Astrocyte of the cerebellum (primary cell): ENCODE results near the gene GRK5.

Experiments used
- DNase-seq: peaks from one replicate; pipeline ENCODE4 v3.0.0-alpha.2; 2011; ENCODE audit warnings: low read depth
- H3K4me3 ChIP-seq: 2 replicates; pipeline ENCODE4 v1.5.1; 2011; ENCODE audit warnings: mild to moderate bottlenecking, low read depth, low read length, moderate library complexity
- CTCF ChIP-seq: IDR thresholded peaks from 2 replicates; pipeline ENCODE4 v1.5.1; 2012; ENCODE audit warnings: low read length, low read depth, moderate library complexity, mild to moderate bottlenecking; ENCODE audit errors: missing control alignments
- in situ Hi-C: cut with HindIII; loops from 2 replicates; pipeline ENCODE4 v1.10.0; 2017; ENCODE audit warnings: low sequenced_read_pairs

GRK5 gene

GRCh38 chr10:119409906-119410305 lies 202.5 kb downstream of the GRK5 start:
- no peak for DNase-seq
- H3K4me3 ChIP-seq, result no peak overlapping the region
- in situ Hi-C loops, result loop anchor here (5.0 kb wide), 2 partner anchors 67 to 188 kb away; no protein-coding TSS in a partner anchor
- no peak for TF ChIP-seq CTCF

- no peak for DNase-seq
- in situ Hi-C loops, result loop anchor here (5.0 kb wide), 2 partner anchors 67 to 188 kb away; no protein-coding TSS in a partner anchor
- TF ChIP-seq CTCF, result no peak
- no peak overlapping the region for H3K4me3 ChIP-seq
Measured at GRCh38 chr10:119410361-119411116, 203.2 kb downstream of the GRK5 start.

- in situ Hi-C loops, result loop anchor here (5.0 kb wide), 2 partner anchors 65 to 190 kb away; no protein-coding TSS in a partner anchor
- TF ChIP-seq CTCF, result no peak
- no peak for DNase-seq
- H3K4me3 ChIP-seq, result no peak overlapping the region
Measured at GRCh38 chr10:119412244-119413092, 205.1 kb downstream of the GRK5 start.

GRCh38 chr10:119413093-119413453 lies 205.7 kb downstream of the GRK5 start:
- no peak for DNase-seq
- no peak overlapping the region for H3K4me3 ChIP-seq
- TF ChIP-seq CTCF, result no peak
- in situ Hi-C loops, result loop anchor here (5.0 kb wide), 2 partner anchors 64 to 191 kb away; no protein-coding TSS in a partner anchor

- no peak for DNase-seq
- TF ChIP-seq CTCF, result no peak
- in situ Hi-C loops, result loop anchor here (5.0 kb wide), 2 partner anchors 64 to 191 kb away; no protein-coding TSS in a partner anchor
- H3K4me3 ChIP-seq, result no peak overlapping the region
Measured at GRCh38 chr10:119413471-119414080, 206.2 kb downstream of the GRK5 start.

- peak; percentile 78 for DNase-seq
- no peak overlapping the region for H3K4me3 ChIP-seq
- no peak for TF ChIP-seq CTCF
- in situ Hi-C loops, result loop anchor here (5.0 kb wide), 2 partner anchors 63 to 192 kb away; no protein-coding TSS in a partner anchor
Measured at GRCh38 chr10:119414081-119414611, 206.8 kb downstream of the GRK5 start.
